Suprapubic skin (tissue), 4 donors: ENCODE data around the gene GAPVD1.

Experiments used
- POLR2A ChIP-seq, 2 donors: fragments of 450-650 bp; IDR thresholded peaks; one replicate each; pipeline ENCODE4 v1.6.1; 2017; ENCODE audit warnings: antibody characterized with exemption in 2 of 2, mild to moderate bottlenecking in 2 of 2, moderate library complexity in 2 of 2
- POLR2AphosphoS5 ChIP-seq, 3 donors: sonication (generic); formaldehyde crosslinking; IDR thresholded peaks; one replicate each; pipeline ENCODE4 v1.6.1; 2017; ENCODE audit warnings: antibody characterized with exemption in 3 of 3
- TF ChIP-seq, protein P1 (sequence below), 2 donors: fragments of 200-600 bp in 1 of 2; fragments of 450-650 bp in 1 of 2; sonication (generic) in 1 of 2; IDR thresholded peaks; one replicate each; pipeline ENCODE4 v1.5.1; 2016 to 2019; ENCODE audit warnings: antibody characterized with exemption in 2 of 2, mild to moderate bottlenecking in 1 of 2, moderate library complexity in 1 of 2

DNA sequence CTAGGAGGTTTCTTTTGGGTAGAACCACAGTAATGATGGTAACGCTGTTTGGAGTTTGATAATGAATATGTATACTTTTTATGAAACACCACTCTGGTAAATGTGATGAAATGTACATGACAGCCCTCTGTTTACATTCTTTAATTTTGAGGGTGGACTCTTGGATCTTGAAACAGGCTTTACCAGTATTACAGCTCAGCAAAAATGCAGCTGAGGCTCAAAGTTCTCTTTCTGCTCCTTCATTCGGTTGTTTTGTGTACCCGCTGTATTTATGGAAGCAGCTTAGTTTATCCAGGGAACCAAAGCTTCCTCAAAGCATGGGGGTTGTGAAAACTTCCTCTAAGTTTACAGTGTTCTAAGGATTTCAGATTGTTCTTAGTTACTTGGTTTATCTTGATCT is 11.1 kb downstream of the GAPVD1 start:
- no peak for TF ChIP-seq POLR2A (IDR thresholded peaks at IDR 0.05)
- TF ChIP-seq, protein P1, sequence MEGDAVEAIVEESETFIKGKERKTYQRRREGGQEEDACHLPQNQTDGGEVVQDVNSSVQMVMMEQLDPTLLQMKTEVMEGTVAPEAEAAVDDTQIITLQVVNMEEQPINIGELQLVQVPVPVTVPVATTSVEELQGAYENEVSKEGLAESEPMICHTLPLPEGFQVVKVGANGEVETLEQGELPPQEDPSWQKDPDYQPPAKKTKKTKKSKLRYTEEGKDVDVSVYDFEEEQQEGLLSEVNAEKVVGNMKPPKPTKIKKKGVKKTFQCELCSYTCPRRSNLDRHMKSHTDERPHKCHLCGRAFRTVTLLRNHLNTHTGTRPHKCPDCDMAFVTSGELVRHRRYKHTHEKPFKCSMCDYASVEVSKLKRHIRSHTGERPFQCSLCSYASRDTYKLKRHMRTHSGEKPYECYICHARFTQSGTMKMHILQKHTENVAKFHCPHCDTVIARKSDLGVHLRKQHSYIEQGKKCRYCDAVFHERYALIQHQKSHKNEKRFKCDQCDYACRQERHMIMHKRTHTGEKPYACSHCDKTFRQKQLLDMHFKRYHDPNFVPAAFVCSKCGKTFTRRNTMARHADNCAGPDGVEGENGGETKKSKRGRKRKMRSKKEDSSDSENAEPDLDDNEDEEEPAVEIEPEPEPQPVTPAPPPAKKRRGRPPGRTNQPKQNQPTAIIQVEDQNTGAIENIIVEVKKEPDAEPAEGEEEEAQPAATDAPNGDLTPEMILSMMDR (IDR thresholded peaks at IDR 0.05): no peak
- TF ChIP-seq POLR2AphosphoS5 (IDR thresholded peaks at IDR 0.05): no peak
